H1 (cell line): ENCODE data around the gene DAPK1. TPM values are rescaled to one million over a fixed set of nuclear protein-coding genes. Genes with fewer than 3 reads are reported as not detected.

Experiments
- CTCF ChIA-PET: fragments of 300-600 bp; sonication (Branson Sonifier 250); formaldehyde crosslinking; loops from one replicate; lab custom pipeline; 2021; ENCODE audit not compliant: partially characterized antibody; lab: Charles Lee
- POLR2A ChIA-PET: fragments of 300-600 bp; sonication (Branson Sonifier 250); formaldehyde crosslinking; loops from one replicate; lab custom pipeline; 2021; ENCODE audit warnings: inconsistent platforms; ENCODE audit not compliant: partially characterized antibody; lab: Charles Lee
- DNase-seq, 2 experiments: peaks; one replicate each; pipeline versions ENCODE4 v3.0.0 to v3.0.0-alpha.2; 2010 to 2022; ENCODE audit warnings: low spot score in 2 of 2, low read depth in 1 of 2, mixed read lengths in 1 of 2
- FAIRE-seq: peaks from 2 replicates; lab custom pipeline; 2011; peaks lifted over from hg19 to GRCh38; lab: Jason Lieb, UNC
- H2AFZ ChIP-seq: 2 replicates; pipeline ENCODE4 v1.8.1; 2012; ENCODE audit warnings: low read length, inconsistent platforms
- H2AK5ac ChIP-seq: 2 replicates; pipeline ENCODE4 v1.6.1; 2013; ENCODE audit warnings: low read depth, low read length
- H2BK120ac ChIP-seq: replicated peaks from 2 replicates; pipeline ENCODE3; 2013; ENCODE audit warnings: low read depth, low read length, inconsistent platforms
- H2BK12ac ChIP-seq: 2 replicates; pipeline ENCODE4 v1.6.1; 2013; ENCODE audit warnings: low read depth, low read length
- H2BK15ac ChIP-seq: 2 replicates; pipeline ENCODE4 v1.6.1; 2013; ENCODE audit warnings: low read length
- H2BK20ac ChIP-seq: 2 replicates; pipeline ENCODE4 v1.6.1; 2013; ENCODE audit warnings: low read length
- H2BK5ac ChIP-seq: 2 replicates; pipeline ENCODE4 v1.6.1; 2013; ENCODE audit warnings: low read depth, low read length
- H3K14ac ChIP-seq: 2 replicates; pipeline ENCODE4 v1.6.1; 2013; ENCODE audit warnings: inconsistent platforms; ENCODE audit not compliant: insufficient read length
- H3K18ac ChIP-seq: 2 replicates; pipeline ENCODE4 v1.6.1; 2013; ENCODE audit warnings: low read length; ENCODE audit errors: extremely low read depth
- H3K23ac ChIP-seq: 2 replicates; pipeline ENCODE4 v1.6.1; 2013; ENCODE audit warnings: inconsistent platforms; ENCODE audit not compliant: insufficient read length
- H3K23me2 ChIP-seq: 2 replicates; pipeline ENCODE4 v1.6.1; 2013; ENCODE audit warnings: low read depth, low read length
- H3K27ac ChIP-seq: 2 replicates; pipeline ENCODE4 v1.6.1; 2011; ENCODE audit warnings: low read depth, low read length, inconsistent platforms
- H3K27me3 ChIP-seq, 4 experiments: replicated peaks in 1 of 4; 1 replicate in 1 of 4; 2 replicates in 3 of 4; pipeline versions ENCODE4 v1.6.1 to v1.8.1; 2011 to 2013; ENCODE audit warnings: low read length in 3 of 4, mild to moderate bottlenecking in 3 of 4, inconsistent platforms in 2 of 4, mixed read lengths in 2 of 4, moderate library complexity in 1 of 4; ENCODE audit not compliant: control insufficient read depth in 3 of 4, insufficient read depth in 3 of 4; ENCODE audit errors: extremely low read depth in 1 of 4
- H3K36me3 ChIP-seq, 4 experiments: 2 replicates each; pipeline versions ENCODE4 v1.6.1 to v1.8.1; 2011 to 2013; ENCODE audit warnings: mild to moderate bottlenecking in 4 of 4, low read length in 3 of 4, moderate library complexity in 2 of 4, control low read depth in 1 of 4, inconsistent platforms in 1 of 4; ENCODE audit not compliant: insufficient read depth in 4 of 4, control insufficient read depth in 2 of 4
- H3K4ac ChIP-seq: replicated peaks from 2 replicates; pipeline ENCODE3; 2013; ENCODE audit warnings: low read length, low read depth, mixed read lengths, inconsistent platforms; ENCODE audit not compliant: insufficient read length
- H3K4me1 ChIP-seq, 4 experiments: replicated peaks in 1 of 4; 1 replicate in 1 of 4; 2 replicates in 3 of 4; pipeline versions ENCODE4 v1.6.1 to v1.8.1; 2011 to 2013; ENCODE audit warnings: low read length in 3 of 4, inconsistent platforms in 2 of 4, mixed read lengths in 1 of 4; ENCODE audit not compliant: insufficient read depth in 4 of 4, control insufficient read depth in 3 of 4
- H3K4me2 ChIP-seq, 2 experiments: 2 replicates each; pipeline versions ENCODE4 v1.6.1 to v1.8.1; 2011 to 2013; ENCODE audit warnings: low read depth in 2 of 2, low read length in 2 of 2, control low read depth in 1 of 2, inconsistent platforms in 1 of 2, mild to moderate bottlenecking in 1 of 2; ENCODE audit not compliant: insufficient read depth in 1 of 2
- H3K4me3 ChIP-seq, 4 experiments: fragments of 200-600, 300-600 bp in 1 of 4; sonication (generic), shearing (Covaris generic), sonication (Bioruptor Twin) in 1 of 4; 2 replicates each; pipeline versions ENCODE4 v1.5.1 to v1.8.1; 2011 to 2016; ENCODE audit warnings: low read length in 4 of 4, low read depth in 3 of 4, control low read depth in 2 of 4, inconsistent platforms in 2 of 4, mild to moderate bottlenecking in 2 of 4, mixed read lengths in 1 of 4, moderate library complexity in 1 of 4; ENCODE audit not compliant: insufficient read depth in 2 of 4; ENCODE audit errors: extremely low read depth in 1 of 4
- H3K56ac ChIP-seq: replicated peaks from 2 replicates; pipeline ENCODE3; 2013; ENCODE audit warnings: low read depth, mild to moderate bottlenecking, mixed read lengths, low read length, inconsistent platforms; ENCODE audit not compliant: insufficient read length
- H3K79me1 ChIP-seq: 2 replicates; pipeline ENCODE4 v1.6.1; 2013; ENCODE audit warnings: low read depth, low read length, control low read depth
- H3K79me2 ChIP-seq, 2 experiments: 2 replicates each; pipeline versions ENCODE4 v1.6.1 to v1.8.1; 2012 to 2013; ENCODE audit warnings: low read length in 2 of 2, mild to moderate bottlenecking in 2 of 2, inconsistent platforms in 1 of 2; ENCODE audit not compliant: insufficient read depth in 2 of 2, control insufficient read depth in 1 of 2
- H3K9ac ChIP-seq, 4 experiments: replicated peaks in 1 of 4; 1 replicate in 1 of 4; 2 replicates in 3 of 4; pipeline versions ENCODE4 v1.6.1 to v1.8.1; 2011 to 2013; ENCODE audit warnings: low read depth in 3 of 4, low read length in 3 of 4, control low read depth in 2 of 4, mild to moderate bottlenecking in 2 of 4, moderate library complexity in 2 of 4, inconsistent platforms in 1 of 4; ENCODE audit errors: extremely low read depth in 1 of 4
- H3K9me3 ChIP-seq, 2 experiments: 2 replicates each; pipeline versions ENCODE4 v1.6.1 to v1.8.1; 2012 to 2013; ENCODE audit warnings: mild to moderate bottlenecking in 2 of 2, moderate library complexity in 2 of 2, control low read depth in 1 of 2, inconsistent platforms in 1 of 2, low read depth in 1 of 2, low read length in 1 of 2, mixed read lengths in 1 of 2; ENCODE audit not compliant: insufficient read depth in 2 of 2
- H4K20me1 ChIP-seq, 2 experiments: replicated peaks in 1 of 2; 2 replicates each; pipeline versions ENCODE3 to v1.8.1; 2011 to 2013; ENCODE audit warnings: inconsistent platforms in 2 of 2, low read length in 2 of 2, mild to moderate bottlenecking in 1 of 2; ENCODE audit not compliant: insufficient read depth in 2 of 2, control insufficient read depth in 1 of 2
- H4K5ac ChIP-seq: 2 replicates; pipeline ENCODE4 v1.6.1; 2013; ENCODE audit warnings: low read length, low read depth, mixed read lengths, inconsistent platforms; ENCODE audit not compliant: insufficient read length
- H4K8ac ChIP-seq: 2 replicates; pipeline ENCODE4 v1.8.0; 2013; ENCODE audit warnings: mild to moderate bottlenecking, moderate library complexity, low read length, inconsistent platforms; ENCODE audit not compliant: insufficient read depth; ENCODE audit errors: extremely low read depth
- H4K91ac ChIP-seq: replicated peaks from 2 replicates; pipeline ENCODE3; 2013; ENCODE audit warnings: low read length, mixed read lengths, inconsistent platforms; ENCODE audit not compliant: insufficient read length
- BCL11A ChIP-seq, 2 experiments: IDR thresholded peaks; one replicate each; pipeline ENCODE4 v1.6.1; 2011; ENCODE audit warnings: low read depth in 2 of 2, low read length in 2 of 2, mild to moderate bottlenecking in 2 of 2
- CHD2 ChIP-seq: IDR thresholded peaks from 2 replicates; pipeline ENCODE4 v1.6.1; 2012; ENCODE audit warnings: low read length, improper control_type of control experiment
- SP4 ChIP-seq: IDR thresholded peaks from 2 replicates; pipeline ENCODE4 v1.6.1; 2012; ENCODE audit warnings: low read length, inconsistent platforms
- SUZ12 ChIP-seq: fragments of 200-600 bp; sonication (generic); IDR thresholded peaks from 2 replicates; pipeline ENCODE4 v1.6.1; 2012; ENCODE audit warnings: mild to moderate bottlenecking, inconsistent platforms, low read length, moderate library complexity, mixed read lengths
- WGBS, 2 experiments: shearing (Covaris generic) in 1 of 2; methylation state at CpG; one replicate each; pipeline versions ENCODE4 v1.1.6 to v1.1.7; 2013 to 2015; ENCODE audit warnings: low lambda C conversion rate in 2 of 2, mixed read lengths in 2 of 2, inconsistent platforms in 1 of 2, low coverage in 1 of 2, missing lambda C conversion rate in 1 of 2; ENCODE audit not compliant: insufficient replicate concordance in 2 of 2, insufficient coverage in 1 of 2, insufficient read length in 1 of 2; ENCODE audit errors: extremely low coverage in 1 of 2, missing lambda C conversion rate in 1 of 2; 5-methylcytosine and 5-hydroxymethylcytosine counted together
- polyA plus RNA-seq, 7 experiments: library from polyadenylated mRNA; depleted of rRNA in 3 of 7; stranded (reverse) in 5 of 7; unstranded in 2 of 7; fragments of >200 nt in 5 of 7; fragments of 200-250 nt in 2 of 7; gene quantifications; 1 replicate in 5 of 7; 2 replicates in 1 of 7; 4 replicates in 1 of 7; pipeline versions ENCODE4 v1.2.1 to v1.2.3, GENCODE V29; 2011 to 2013; ENCODE audit warnings: missing spikeins in 2 of 7, mixed read lengths in 2 of 7
- total RNA-seq: library from RNA; stranded (reverse); fragmentation: NEBNext Ultra II Directional; extraction: Animal tissue kit (Norgen Biotek cat#: 25700); gene quantifications from 2 replicates; pipeline ENCODE4 v1.2.1, GENCODE V29; 2021

Gene DAPK1
- total and polyA plus RNA-seq, 2 of the 8 experiments (the other 6 are each of a cell fraction or from before 2014, with no cell fraction given), result 62.4 to 131 TPM

DNA sequence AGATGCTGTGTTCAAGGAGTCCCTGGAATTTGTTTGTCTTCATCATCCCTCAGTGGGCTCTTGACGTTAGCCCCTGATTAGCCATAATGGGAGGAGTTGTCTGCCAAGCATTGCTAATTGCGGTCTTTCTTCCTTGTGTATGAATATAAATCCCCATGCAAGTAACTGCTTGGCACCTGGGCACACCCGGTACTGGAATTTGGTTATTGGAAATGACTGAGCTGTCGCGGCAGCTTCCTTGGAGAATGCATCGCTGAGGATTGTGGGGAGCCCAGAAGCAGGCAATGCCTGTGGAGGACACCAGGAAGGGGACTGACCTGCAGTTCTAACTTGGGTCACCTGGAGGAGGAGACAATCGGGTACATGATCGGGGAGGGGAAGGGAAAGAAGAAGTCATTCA lies 174.9 kb downstream of the DAPK1 start:
- no peak for DNase-seq
- no peak overlapping the region for H2BK5ac ChIP-seq
- H4K20me1 ChIP-seq, result no peaks in the 10 kb centered on the region
- WGBS, 2 experiments, result 91% methylated on average over 8 of the region's 8 CpGs; no CpG with 5 or more reads in 1 of the 2 experiments
- no peak overlapping the region for H2AFZ ChIP-seq
- FAIRE-seq, result no peak
- H2BK120ac ChIP-seq, result no peak overlapping the region
- peaks cover 2% of the 10 kb centered on the region; the same call in 1 of the 2 replicates for H3K79me1 ChIP-seq
- H3K79me2 ChIP-seq, result no peaks in the 10 kb centered on the region
- TF ChIP-seq BCL11A (IDR thresholded peaks at IDR 0.05; ENCODE audit: low read depth in 2 of 2, low read length in 2 of 2) (no peak), CHD2 (no peak), SP4 (no peak), SUZ12 (no peak)
- H3K4ac ChIP-seq, result no peak overlapping the region
- no peaks in the 10 kb centered on the region for H3K23me2 ChIP-seq
- H3K4me1 ChIP-seq, result no peaks in the 10 kb centered on the region
- no peak overlapping the region for H3K4me3 ChIP-seq
- H3K36me3 ChIP-seq, result peaks cover 2 to 29% (median 12%) of the 10 kb centered on the region in 4 experiments; a peak in 7 of 8 replicates
- H4K8ac ChIP-seq, result no peak overlapping the region
- ChIA-PET CTCF (interaction anchor here (1.2 to 2.4 kb wide), 2 partner anchors 12 to 139 kb away, joined by 3 to 10 read pairs; no protein-coding TSS in a partner anchor), POLR2A (no interaction called here)
- no peak overlapping the region for H3K9ac ChIP-seq
- H2BK12ac ChIP-seq, result no peak overlapping the region
- H3K14ac ChIP-seq, result no peak overlapping the region
- no peaks in the 10 kb centered on the region for H3K27me3 ChIP-seq
- no peak overlapping the region for H4K5ac ChIP-seq
- no peak overlapping the region for H2BK15ac ChIP-seq
- no peak overlapping the region for H4K91ac ChIP-seq
- H3K9me3 ChIP-seq, result no peaks in the 10 kb centered on the region
- no peak overlapping the region for H3K23ac ChIP-seq
- no peak overlapping the region for H3K4me2 ChIP-seq
- H3K56ac ChIP-seq, result no peak overlapping the region
- no peak overlapping the region for H3K27ac ChIP-seq
- H3K18ac ChIP-seq, result no peak overlapping the region
- no peak overlapping the region for H2BK20ac ChIP-seq
- H2AK5ac ChIP-seq, result no peak overlapping the region
